ENCODE measurements around the gene SLC30A2. TPM values are rescaled to one million over a fixed set of nuclear protein-coding genes. Genes with fewer than 3 reads are reported as not detected.

SLC30A2 gene
- total and polyA plus RNA-seq, 9 of the 15 experiments (the other 6 are each of a cell fraction or from before 2014, with no cell fraction given), result 0.01 to 0.18 (median 0.06) TPM; not detected in 3

DNA sequence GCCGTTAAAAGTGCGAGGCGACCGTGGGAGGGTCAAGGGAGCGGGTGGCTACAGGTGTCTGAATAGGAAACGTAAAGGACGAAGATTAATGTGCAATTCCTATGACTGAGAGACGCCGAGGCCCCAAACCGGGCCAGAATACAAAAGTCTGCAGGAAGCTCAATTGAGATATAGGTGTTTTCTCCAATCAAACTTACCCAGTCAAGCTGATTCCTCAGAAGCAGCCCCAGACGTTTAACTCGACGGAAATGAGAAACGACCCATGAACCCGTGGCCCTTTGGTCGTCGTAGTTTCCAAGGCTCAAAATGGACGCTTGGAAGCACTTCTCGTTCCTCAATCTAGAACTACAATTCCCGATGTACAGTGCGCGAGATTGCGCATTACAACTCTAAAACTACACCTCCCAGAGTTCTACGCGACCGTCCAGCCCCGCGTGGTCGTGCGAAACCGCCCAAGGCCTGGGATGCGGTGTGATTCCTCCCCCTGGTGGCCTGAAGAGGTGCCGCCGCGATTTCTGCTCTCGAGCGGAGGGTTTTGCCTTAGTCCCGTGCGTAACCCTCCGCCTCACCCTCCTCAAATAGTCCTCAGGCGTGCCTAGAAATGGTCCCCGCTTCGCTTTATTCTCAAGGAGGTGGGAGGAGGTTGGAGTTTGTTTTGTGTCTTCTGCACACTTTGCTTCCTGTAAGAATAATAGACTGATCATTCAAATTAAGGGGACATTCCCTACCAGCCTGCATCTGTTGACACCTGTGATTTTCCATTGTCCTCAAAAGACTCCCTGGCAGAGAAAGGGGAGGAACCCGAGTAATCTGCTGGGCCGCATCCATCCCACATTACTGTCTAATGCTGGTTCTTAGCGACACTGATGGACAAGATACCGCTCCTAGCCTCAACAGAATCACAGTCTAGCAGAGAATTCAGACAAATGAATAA is 47.8 kb downstream of the SLC30A2 start, which contains the start of gene PAFAH2 (continued):
- TF ChIP-seq TFE3 (CRISPR knock-in tag; IDR thresholded peaks at IDR 0.05) (no peak; the same call in 1 of the 2 replicates), ZC3H11A (IDR thresholded peaks at IDR 0.05; ENCODE audit: low read depth, low read length) (peak; percentile 96), ZHX1 (conservative IDR thresholded peaks at IDR 0.05; ENCODE audit: low read length) (peak; percentile 93), ZFP1 (CRISPR knock-in tag; IDR thresholded peaks at IDR 0.05) (no peak), RBM14 (IDR thresholded peaks at IDR 0.05; ENCODE audit: borderline replicate concordance, insufficient read depth, low read depth, low read length) (no peak), E4F1 (CRISPR knock-in tag; IDR thresholded peaks at IDR 0.05; ENCODE audit: borderline replicate concordance) (peak; percentile 53; the same call in 1 of the 2 replicates), ZNF592 (IDR thresholded peaks at IDR 0.05) (peak; percentile 99)
- TF ChIP-seq, protein P1, sequence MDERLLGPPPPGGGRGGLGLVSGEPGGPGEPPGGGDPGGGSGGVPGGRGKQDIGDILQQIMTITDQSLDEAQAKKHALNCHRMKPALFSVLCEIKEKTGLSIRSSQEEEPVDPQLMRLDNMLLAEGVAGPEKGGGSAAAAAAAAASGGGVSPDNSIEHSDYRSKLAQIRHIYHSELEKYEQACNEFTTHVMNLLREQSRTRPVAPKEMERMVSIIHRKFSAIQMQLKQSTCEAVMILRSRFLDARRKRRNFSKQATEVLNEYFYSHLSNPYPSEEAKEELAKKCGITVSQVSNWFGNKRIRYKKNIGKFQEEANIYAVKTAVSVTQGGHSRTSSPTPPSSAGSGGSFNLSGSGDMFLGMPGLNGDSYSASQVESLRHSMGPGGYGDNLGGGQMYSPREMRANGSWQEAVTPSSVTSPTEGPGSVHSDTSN (CRISPR knock-in tag; IDR thresholded peaks at IDR 0.05; ENCODE audit: low read depth), result no peak
- TF ChIP-seq, protein P1 (tag; conservative IDR thresholded peaks at IDR 0.05; ENCODE audit: low read depth), result peak; percentile 79
